SK-N-SH (cell line): ENCODE results near the gene SUMF1.

Source experiments
- CTCF ChIP-seq: fragments of 200-600 bp; sonication (generic); IDR thresholded peaks from 2 replicates; pipeline ENCODE4 v1.6.1; 2017; ENCODE audit warnings: antibody characterized with exemption, mild to moderate bottlenecking, moderate library complexity
- EZH2phosphoT487 ChIP-seq: fragments of 200-600 bp; sonication (generic); IDR thresholded peaks from 2 replicates; pipeline ENCODE4 v1.6.1; 2017; ENCODE audit warnings: low read depth, mixed run types, mild to moderate bottlenecking, antibody characterized with exemption, moderate library complexity, borderline replicate concordance
- GABPA ChIP-seq: IDR thresholded peaks from 2 replicates; pipeline ENCODE4 v1.4.0; 2012; ENCODE audit warnings: low read depth, mild to moderate bottlenecking
- MAX ChIP-seq: IDR thresholded peaks from 2 replicates; pipeline ENCODE4 v1.4.0; 2012; ENCODE audit warnings: low read depth
- RFX5 ChIP-seq: IDR thresholded peaks from 2 replicates; pipeline ENCODE4 v1.6.1; 2012; ENCODE audit warnings: mild to moderate bottlenecking, improper control_type of control experiment, low read length
- USF2 ChIP-seq: fragments of 150-350 bp; IDR thresholded peaks from 2 replicates; pipeline ENCODE4 v1.6.1; 2017; ENCODE audit warnings: antibody characterized with exemption, low read length, low read depth, borderline replicate concordance

GRCh38 chr3:4380013-4380412 is 87.1 kb downstream of the SUMF1 start:
- no peak for TF ChIP-seq CTCF
- TF ChIP-seq GABPA, result no peak
- no peak for TF ChIP-seq RFX5
- no peak for TF ChIP-seq EZH2phosphoT487
- TF ChIP-seq MAX, result no peak
- no peak for TF ChIP-seq USF2
